Measurements from ENCODE around the gene HRCT1. TPM values are rescaled to one million over a fixed set of nuclear protein-coding genes. Genes with fewer than 3 reads are reported as not detected.

Gene HRCT1
- 0.28 and 0.58 TPM in 2 replicates for total RNA-seq

GRCh38 chr9:35905912-35906679 lies at the start of gene HRCT1:
HRCT1 (plus strand) TSS chr9:35906202; CDS start chr9:35906288, 86 bp downstream.

GRCh38 chr9:35870351-35870923 lies 35.6 kb upstream of the HRCT1 start, which contains the start of gene OR13J1:
OR13J1 (minus strand) TSS chr9:35870401; CDS start chr9:35870401, 0 bp downstream.

DNA sequence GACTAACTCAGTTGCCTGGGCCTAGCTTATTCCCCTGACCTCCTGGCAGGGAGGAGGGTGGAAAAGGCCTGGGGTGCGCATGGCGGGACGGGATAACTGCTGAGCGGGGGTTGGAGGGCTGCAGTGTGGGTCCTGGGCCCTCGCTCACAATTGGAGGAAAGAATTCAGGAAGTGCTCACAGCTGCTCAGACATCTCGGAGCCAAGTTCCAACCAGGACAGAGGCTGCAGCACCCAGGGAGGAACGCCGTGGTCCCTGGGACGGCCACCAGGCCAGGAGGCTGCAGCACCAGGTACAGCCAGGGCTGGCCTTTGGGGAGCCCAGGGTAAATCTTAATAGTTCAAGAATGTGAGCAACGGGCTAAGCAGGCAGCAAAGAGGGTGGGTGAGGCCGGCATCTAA lies 3.3 kb downstream of the HRCT1 start, which contains the start of gene SPAAR:
Gene SPAAR, plus strand, starts transcription at position 217 of the 400 bp plus-strand sequence. CDS start 974 bp downstream, outside the sequence.

Other genes starting within 250 kb of the HRCT1 start
- 3,474 and 7,582 TPM in 2 replicates for gene RMRP, start 248.2 kb upstream of the HRCT1 start, total RNA-seq
- gene CCDC107, start 247.9 kb upstream of the HRCT1 start, total RNA-seq = 16.9 and 24.2 TPM in 2 replicates
- 0.28 and 3.6 TPM in 2 replicates for gene ARHGEF39, start 241.0 kb upstream of the HRCT1 start, total RNA-seq
- 0.38 and 2.8 TPM in 2 replicates for gene CA9, start 232.3 kb upstream of the HRCT1 start, total RNA-seq
- 870 and 1,301 TPM in 2 replicates for gene TPM2, start 216.3 kb upstream of the HRCT1 start, total RNA-seq
- gene TLN1, start 174.0 kb upstream of the HRCT1 start, total RNA-seq = 342 and 359 TPM in 2 replicates
- gene CREB3, start 173.5 kb upstream of the HRCT1 start, total RNA-seq = 77.5 and 112 TPM in 2 replicates
- gene GBA2, start 157.0 kb upstream of the HRCT1 start, total RNA-seq = 15.2 and 19.9 TPM in 2 replicates
- 10.1 and 10.9 TPM in 2 replicates for gene RGP1, start 156.9 kb upstream of the HRCT1 start, total RNA-seq
- gene MSMP, start 151.9 kb upstream of the HRCT1 start, total RNA-seq = not detected in 2 replicates
- gene NPR2, start 114.6 kb upstream of the HRCT1 start, total RNA-seq = 10.9 and 18.3 TPM in 2 replicates
- gene SPAG8, start 93.9 kb upstream of the HRCT1 start, total RNA-seq = 0.58 and 1.1 TPM in 2 replicates
- gene HINT2, start 91.2 kb upstream of the HRCT1 start, total RNA-seq = 6.5 and 17.1 TPM in 2 replicates
- not detected in 2 replicates for gene FAM221B, start 77.5 kb upstream of the HRCT1 start, total RNA-seq
- 0.58 and 2.0 TPM in 2 replicates for gene TMEM8B, start 77.0 kb upstream of the HRCT1 start, total RNA-seq
- gene OR13J1, start 35.8 kb upstream of the HRCT1 start, total RNA-seq = not detected in 2 replicates
- gene SPAAR, start 3.3 kb downstream of the HRCT1 start, total RNA-seq = 0.85 and 5.0 TPM in 2 replicates
- 0.19 TPM in 1 of 2 replicates, not detected in the other for gene OR2S2, start 52.0 kb downstream of the HRCT1 start, total RNA-seq
- gene RECK, start 130.7 kb downstream of the HRCT1 start, total RNA-seq = 24.2 and 81.7 TPM in 2 replicates
- gene GLIPR2, start 230.5 kb downstream of the HRCT1 start, total RNA-seq = 31.3 and 41.4 TPM in 2 replicates